HG02571 (cell line): ENCODE measurements around the gene HEATR1.
"Not testable (repeated sequence)": the region's sequence is repeated elsewhere in the genome, so short reads cannot be mapped to it uniquely, and the experiment has no call there.

Experiments used
- ATAC-seq: cut with Tn5 transposase; IDR thresholded peaks from one replicate; pipeline ENCODE4 v1.9.1; 2021; ENCODE audit warnings: mild to moderate bottlenecking, moderate library complexity; ENCODE audit not compliant: unreplicated experiment

HEATR1 gene

DNA sequence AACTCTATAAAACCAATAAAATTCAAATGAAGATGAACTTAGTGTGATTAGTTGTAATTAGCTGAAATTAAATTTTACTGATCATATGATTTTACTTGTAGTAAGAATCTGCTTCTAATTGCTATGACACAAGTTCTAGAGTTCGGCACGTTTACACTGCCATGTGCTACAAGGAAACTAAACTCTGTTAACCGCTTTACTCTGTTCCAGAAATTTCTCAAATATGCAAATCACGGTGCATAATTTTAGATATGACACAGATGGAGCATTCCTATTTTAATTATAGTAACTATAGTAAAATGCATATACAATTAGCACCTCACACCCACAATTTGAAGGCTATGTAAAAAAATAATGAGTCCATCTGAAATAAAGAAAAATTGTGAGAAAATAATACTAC, 14.8 kb downstream of the HEATR1 start:
- no peak for ATAC-seq

- ATAC-seq = no peak
Measured at GRCh38 chr1:236581528-236581927, 22.8 kb downstream of the HEATR1 start.

DNA sequence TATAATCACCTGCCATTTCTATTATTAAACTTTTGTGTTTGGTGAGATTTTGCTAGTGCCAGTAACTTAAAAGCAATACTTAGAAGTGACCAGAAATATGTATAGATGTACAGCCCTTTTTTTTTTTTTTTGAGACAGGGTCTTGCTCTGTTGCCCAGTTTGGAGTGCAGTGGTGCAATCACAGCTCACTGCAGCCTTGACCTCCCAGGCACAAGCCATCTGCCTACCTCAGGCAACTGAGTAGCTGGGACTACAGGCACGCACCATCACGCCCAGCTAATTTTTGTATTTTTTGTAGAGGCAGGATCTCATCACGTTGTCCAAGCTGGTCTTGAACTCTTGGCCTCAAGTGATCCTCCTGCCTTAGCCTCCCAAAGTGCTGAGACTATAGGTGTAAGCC, 23.9 kb downstream of the HEATR1 start:
- ATAC-seq = not testable (repeated sequence)

DNA sequence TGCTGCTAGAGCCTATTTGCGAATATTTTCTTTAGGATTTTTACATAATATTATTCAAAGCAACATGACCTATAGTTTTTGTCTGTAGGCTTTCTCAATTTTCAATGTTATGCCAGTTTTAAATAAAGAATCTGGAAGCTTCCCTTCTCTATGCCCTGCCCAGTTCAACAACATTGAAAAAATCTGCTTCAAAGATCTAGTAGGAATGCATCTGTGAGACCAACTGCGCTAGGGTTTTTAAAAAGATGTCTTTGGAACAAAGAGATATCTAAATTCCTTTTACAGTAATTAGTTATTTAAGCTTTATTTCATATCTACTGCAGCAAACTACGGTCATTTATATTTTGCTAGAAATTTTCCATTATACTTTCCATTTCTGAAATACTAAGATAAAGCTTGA, 25.7 kb downstream of the HEATR1 start:
- no peak for ATAC-seq

GRCh38 chr1:236577041-236577440, 27.3 kb downstream of the HEATR1 start:
- not testable (repeated sequence) for ATAC-seq

DNA sequence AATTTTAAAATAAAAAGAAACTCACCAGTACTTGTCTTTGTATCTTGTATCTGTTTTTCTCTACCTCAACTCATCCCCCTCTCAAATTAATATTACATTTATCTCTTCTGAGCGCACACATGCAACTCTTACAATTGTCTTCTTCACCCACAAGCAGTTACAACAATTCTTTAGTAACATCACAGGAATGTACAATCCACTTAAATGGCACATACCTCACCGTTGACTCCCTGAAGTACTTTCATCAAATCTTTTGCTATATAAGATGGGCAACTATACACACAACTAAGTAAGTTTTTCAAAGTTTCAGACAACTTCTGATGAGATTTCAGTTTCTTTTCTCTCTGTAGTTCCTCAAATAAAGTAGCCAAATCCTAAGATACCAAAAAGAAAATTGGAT, 28.3 kb downstream of the HEATR1 start:
- no peak for ATAC-seq

- no peak for ATAC-seq
Measured at GRCh38 chr1:236575523-236575922, 28.8 kb downstream of the HEATR1 start.

GRCh38 chr1:236568285-236568894, 35.9 kb downstream of the HEATR1 start:
- ATAC-seq = no peak

GRCh38 chr1:236565530-236565929, 38.8 kb downstream of the HEATR1 start:
- ATAC-seq = no peak

DNA sequence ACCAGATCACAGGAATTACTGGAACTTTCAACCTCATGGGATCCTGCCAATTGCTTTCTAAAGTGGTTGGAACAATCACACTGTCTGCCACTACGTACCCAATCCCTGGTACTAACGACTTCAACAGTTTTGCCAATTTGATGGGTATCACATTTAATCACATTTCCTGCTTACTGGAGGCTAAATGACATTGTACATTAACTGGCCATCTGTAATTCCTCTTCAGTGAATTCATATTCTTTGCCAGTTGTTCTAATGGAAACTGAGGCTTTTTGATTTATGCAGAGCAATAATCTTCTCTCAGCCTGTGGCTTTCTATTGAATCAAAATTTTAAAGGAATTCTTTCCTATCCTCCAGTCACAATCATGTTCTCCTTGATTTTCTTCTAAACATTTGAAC, 42.3 kb downstream of the HEATR1 start:
- ATAC-seq = no peak

DNA sequence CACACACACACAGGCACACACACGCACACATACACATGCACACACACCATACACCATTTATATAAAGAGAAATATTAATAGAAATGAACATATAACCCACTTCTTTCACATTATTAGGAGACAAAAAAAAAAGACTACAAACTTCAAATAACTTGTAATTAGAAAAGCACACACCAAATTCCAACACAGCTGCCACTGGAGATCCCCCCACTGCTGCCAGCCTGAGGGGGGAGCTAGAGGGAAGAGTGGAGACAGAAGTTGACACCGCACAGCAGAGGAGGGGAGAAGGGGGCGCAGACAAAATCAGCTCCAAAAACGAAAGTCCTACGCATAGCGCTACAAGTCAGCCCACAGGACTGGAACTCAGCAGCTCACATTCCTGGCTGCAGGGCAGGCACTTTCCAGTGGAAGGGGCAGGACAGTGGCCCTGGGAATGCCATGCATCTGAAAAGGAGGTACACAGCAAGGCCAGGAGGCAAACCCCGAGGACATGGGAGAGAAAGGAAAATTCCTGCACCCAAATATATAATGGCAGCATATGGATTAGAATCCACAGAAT, 44.0 kb downstream of the HEATR1 start:
- ATAC-seq = no peak

DNA sequence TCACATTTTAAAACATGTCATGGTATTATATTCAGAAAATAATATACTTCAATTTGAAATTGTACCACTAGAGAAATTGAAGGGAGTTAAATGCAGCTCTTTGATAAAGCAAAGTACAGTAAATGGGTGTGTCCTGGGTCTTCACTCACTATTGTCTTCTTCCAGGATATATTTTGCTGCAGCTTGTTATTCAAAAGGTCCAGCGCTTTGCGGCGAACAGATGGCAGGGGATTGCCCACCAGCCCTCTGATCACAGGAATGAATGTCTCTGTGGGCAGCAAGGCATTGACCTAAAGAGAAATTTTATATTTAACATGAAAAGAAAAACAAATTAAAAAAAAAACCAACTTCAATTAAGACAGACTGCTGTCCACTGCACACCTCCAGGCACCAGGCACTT, 45.5 kb downstream of the HEATR1 start:
- no peak for ATAC-seq

- no peak for ATAC-seq
Measured at GRCh38 chr1:236558081-236558480, 46.2 kb downstream of the HEATR1 start.

GRCh38 chr1:236556606-236557005, 47.7 kb downstream of the HEATR1 start:
- no peak for ATAC-seq

DNA sequence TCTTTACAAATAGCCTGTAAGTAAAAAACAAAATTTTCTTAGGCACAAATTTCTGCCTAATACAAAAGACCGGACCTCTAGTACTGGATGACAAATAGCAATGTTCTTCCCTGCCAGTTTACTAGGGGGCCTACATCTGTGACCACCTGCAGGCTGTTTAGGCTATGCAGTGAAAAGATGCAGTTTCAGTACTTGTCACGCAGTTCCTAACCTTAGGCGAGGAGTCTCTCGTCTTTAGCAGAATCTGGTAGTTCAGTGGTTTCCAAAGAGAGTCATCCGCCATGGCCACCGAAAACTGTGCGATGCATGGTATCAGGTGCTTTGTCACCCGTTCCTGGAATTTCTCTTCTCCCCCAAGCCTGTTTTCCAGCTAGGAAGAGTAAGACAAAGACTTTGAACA, 50.9 kb downstream of the HEATR1 start:
- no peak for ATAC-seq

- no peak for ATAC-seq
Measured at GRCh38 chr1:236552901-236553300, 51.4 kb downstream of the HEATR1 start.

DNA sequence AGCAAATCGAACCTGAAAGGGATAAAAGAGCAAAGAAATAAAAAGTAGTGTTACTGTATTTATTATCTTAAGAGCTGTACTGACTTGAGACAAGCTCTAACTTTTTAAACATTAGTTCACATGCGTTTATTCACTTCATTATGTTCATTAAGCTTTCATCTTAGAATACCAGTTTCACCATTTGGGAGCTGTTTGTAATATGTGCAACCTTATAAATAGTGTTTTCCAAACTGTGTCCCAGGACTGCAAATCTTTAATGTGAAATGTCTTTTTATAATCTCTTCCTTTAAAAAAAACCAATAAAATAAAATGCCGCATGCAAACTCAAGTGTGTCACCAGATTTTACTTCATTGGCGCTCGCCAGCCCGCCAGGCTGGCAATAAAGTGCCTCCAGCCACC, 52.2 kb downstream of the HEATR1 start:
- no peak for ATAC-seq

DNA sequence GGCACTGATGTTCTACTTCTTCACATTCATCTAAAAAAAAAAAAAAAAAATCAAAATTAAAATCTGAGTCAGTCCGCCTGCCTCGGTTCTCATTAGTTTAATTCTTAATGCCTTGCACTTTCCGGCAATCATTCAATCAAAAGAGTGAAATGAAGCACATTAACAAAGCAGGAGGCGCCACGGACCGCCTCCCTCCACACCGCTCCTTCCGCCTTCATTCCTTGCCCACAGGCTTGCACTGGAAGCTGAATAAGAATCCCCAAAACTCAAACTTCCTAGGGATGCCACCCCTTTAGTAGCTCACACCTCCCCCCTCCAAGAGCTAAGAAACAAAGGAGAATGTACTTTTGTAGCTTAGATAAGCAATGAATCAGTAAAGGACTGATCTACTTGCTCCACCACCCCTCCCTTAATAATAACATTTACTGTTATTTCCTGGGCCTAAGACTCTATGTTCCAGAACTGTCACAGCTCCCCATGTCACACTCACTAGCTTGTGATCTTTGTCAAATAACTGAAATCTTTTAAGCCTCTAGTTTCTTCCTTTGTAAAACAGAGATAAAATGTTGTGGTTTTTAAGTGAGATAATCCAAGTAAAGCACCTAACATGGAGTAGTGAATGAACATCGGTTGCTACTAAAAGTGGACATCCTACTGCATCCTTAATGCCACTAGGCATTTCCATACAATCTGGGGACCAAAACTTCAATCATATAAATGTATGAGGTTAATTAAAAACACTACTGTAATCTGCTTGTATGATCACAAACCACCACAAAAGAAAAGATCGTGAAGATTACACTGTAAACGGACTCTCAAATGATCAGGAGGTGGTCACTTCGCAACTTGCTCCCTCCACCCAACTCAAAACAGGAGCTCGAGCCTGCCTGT, 53.1 kb downstream of the HEATR1 start:
- ATAC-seq = no peak

- no peak for ATAC-seq
Measured at GRCh38 chr1:236548452-236548851, 55.9 kb downstream of the HEATR1 start.

GRCh38 chr1:236545621-236546169, 58.6 kb downstream of the HEATR1 start:
- no peak for ATAC-seq

- no peak for ATAC-seq
Measured at GRCh38 chr1:236543065-236543669, 61.1 kb downstream of the HEATR1 start.
